GM12878 (cell line): ENCODE results near the gene CDR2L. TPM values are rescaled to one million over a fixed set of nuclear protein-coding genes. Genes with fewer than 3 reads are reported as not detected.

Experiments
- ASH2L ChIP-seq: fragments of 300-600, 200-600 bp; sonication (generic); IDR thresholded peaks from 2 replicates; pipeline ENCODE4 v1.6.1; 2017; ENCODE audit warnings: low read depth, mild to moderate bottlenecking, borderline replicate concordance
- CEBPZ ChIP-seq: fragments of 150-350 bp; IDR thresholded peaks from 2 replicates; pipeline ENCODE4 v1.6.1; 2016; ENCODE audit warnings: low read depth, low read length
- CUX1 ChIP-seq: IDR thresholded peaks from 2 replicates; pipeline ENCODE4 v1.6.1; 2012; ENCODE audit warnings: improper control_type of control experiment, low read depth, low read length; ENCODE audit not compliant: insufficient replicate concordance
- polyA plus RNA-seq, 11 experiments: library from polyadenylated mRNA; depleted of rRNA in 4 of 11; unstranded in 6 of 11; stranded (reverse) in 5 of 11; fragments of >200 nt; fragmentation: Nextera tagmentation in 4 of 11; fragmentation: Illumina TruSeq in 1 of 11; extraction: Ambion mirVana in 4 of 11; extraction: Trizol in 1 of 11; gene quantifications; 1 replicate in 1 of 11; 2 replicates in 10 of 11; pipeline versions ENCODE4 v1.2.1 to v1.2.3, GENCODE V29; 2011 to 2016; ENCODE audit warnings: inconsistent platforms in 2 of 11, missing spikeins in 2 of 11, low read depth in 1 of 11
- total RNA-seq, 4 experiments: library from RNA; depleted of rRNA in 3 of 4; stranded (reverse); fragments of >200 nt in 3 of 4; fragmentation: Illumina TruSeq in 1 of 4; extraction: Trizol in 1 of 4; gene quantifications; 2 replicates each; pipeline versions ENCODE4 v1.2.1 to v1.2.3, GENCODE V29; 2013 to 2021

Gene CDR2L
- total and polyA plus RNA-seq, 10 of the 15 experiments (the other 5 are each of a cell fraction or from before 2014, with no cell fraction given): 0.03 to 0.18 (median 0.04) TPM; not detected in 6

- TF ChIP-seq CEBPZ: no peak
- TF ChIP-seq CUX1: no peak
- no peak for TF ChIP-seq ASH2L
- TF ChIP-seq, all 136 proteins: peak for 0
These were observed 32.6 kb upstream of the CDR2L start (continued) for GRCh38 chr17:74954665-74955421.
